BE2C (cell line): ENCODE results near the gene SLC66A2.

Source experiments
- DNase-seq: peaks from one replicate; pipeline ENCODE4 v3.0.0-alpha.2; 2020
- H3K27me3 ChIP-seq: fragments of 250-450 bp; sonication (Bioruptor Pico); 2 replicates; pipeline ENCODE4 v1.5.1; 2020; ENCODE audit warnings: mild to moderate bottlenecking
- H3K36me3 ChIP-seq: fragments of 250-450 bp; sonication (Bioruptor Pico); 2 replicates; pipeline ENCODE4 v1.5.1; 2020; ENCODE audit warnings: mild to moderate bottlenecking
- H3K4me1 ChIP-seq: fragments of 250-450 bp; sonication (Bioruptor Pico); 2 replicates; pipeline ENCODE4 v1.5.1; 2020
- H3K4me3 ChIP-seq: 2 replicates; pipeline ENCODE4 v1.5.1; 2011; ENCODE audit warnings: low read depth, low read length
- H3K9me3 ChIP-seq: fragments of 250-450 bp; sonication (Bioruptor Pico); 2 replicates; pipeline ENCODE4 v1.5.1; 2020
- TF ChIP-seq, protein P1 (sequence below): IDR thresholded peaks from 2 replicates; pipeline ENCODE4 v1.5.1; 2012; ENCODE audit warnings: mild to moderate bottlenecking, low read depth, low read length

The SLC66A2 gene

DNA sequence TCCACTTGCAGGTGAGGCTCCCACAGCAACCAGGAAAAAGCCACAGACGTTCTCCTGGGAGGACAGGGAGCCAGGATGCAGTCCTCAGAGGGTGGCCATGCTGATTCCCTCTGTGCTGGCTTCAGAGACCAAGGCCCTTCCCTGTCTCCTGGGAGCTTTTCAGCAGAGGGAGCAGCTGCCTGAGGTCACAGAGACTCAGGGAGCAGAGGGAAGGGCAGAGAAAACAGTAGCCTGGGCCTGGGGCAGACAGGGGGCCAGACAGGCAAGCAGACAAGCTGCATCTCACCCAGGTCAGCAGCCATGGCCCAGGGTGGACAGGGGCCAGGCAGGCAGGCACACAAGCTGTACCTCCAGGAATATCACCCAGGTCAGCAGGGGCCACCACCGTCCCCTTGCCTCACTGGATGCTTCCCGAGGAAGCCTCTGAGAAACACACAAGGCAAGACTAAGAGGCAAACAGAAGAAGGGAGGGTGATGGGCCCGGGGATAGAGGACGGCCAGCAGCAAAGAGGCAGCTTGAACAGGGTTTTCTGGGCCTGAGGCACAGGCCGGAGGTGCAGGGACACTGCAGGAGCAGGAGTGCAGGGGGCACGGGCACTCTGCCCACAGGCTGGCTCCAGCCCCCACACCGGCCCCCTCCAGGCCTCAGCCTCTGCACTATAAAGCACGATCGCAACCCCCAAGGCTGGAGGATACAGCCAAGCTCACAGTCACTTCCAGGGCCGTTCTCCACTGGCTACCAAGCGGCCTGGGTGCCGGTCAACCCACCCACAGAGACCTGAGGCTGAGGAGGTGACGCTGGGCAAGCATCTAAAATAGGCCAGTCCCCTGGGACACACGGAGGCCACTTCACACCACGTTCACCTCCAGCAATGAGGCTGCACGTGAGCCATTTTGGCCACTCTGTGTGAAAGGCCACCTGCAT lies 6.1 kb downstream of the SLC66A2 start:
- no peak for DNase-seq
- no peaks in the 10 kb centered on the region for H3K9me3 ChIP-seq
- TF ChIP-seq, protein P1, sequence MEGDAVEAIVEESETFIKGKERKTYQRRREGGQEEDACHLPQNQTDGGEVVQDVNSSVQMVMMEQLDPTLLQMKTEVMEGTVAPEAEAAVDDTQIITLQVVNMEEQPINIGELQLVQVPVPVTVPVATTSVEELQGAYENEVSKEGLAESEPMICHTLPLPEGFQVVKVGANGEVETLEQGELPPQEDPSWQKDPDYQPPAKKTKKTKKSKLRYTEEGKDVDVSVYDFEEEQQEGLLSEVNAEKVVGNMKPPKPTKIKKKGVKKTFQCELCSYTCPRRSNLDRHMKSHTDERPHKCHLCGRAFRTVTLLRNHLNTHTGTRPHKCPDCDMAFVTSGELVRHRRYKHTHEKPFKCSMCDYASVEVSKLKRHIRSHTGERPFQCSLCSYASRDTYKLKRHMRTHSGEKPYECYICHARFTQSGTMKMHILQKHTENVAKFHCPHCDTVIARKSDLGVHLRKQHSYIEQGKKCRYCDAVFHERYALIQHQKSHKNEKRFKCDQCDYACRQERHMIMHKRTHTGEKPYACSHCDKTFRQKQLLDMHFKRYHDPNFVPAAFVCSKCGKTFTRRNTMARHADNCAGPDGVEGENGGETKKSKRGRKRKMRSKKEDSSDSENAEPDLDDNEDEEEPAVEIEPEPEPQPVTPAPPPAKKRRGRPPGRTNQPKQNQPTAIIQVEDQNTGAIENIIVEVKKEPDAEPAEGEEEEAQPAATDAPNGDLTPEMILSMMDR: no peak
- H3K27me3 ChIP-seq: no peaks in the 10 kb centered on the region
- no peaks in the 10 kb centered on the region for H3K36me3 ChIP-seq
- H3K4me1 ChIP-seq: no peaks in the 10 kb centered on the region
- no peak overlapping the region for H3K4me3 ChIP-seq

- Histone ChIP-seq H3K36me3 (no peaks in the 10 kb centered on the region), H3K27me3 (no peaks in the 10 kb centered on the region), H3K4me1 (no peaks in the 10 kb centered on the region), H3K9me3 (no peaks in the 10 kb centered on the region), H3K4me3 (no peak overlapping the region)
- TF ChIP-seq, protein P1: no peak
- DNase-seq: no peak
Observed at GRCh38 chr18:79944746-79945117, 6.7 kb downstream of the SLC66A2 start.

- no peaks in the 10 kb centered on the region for H3K36me3 ChIP-seq
- no peak overlapping the region for H3K4me3 ChIP-seq
- TF ChIP-seq, protein P1: no peak
- no peaks in the 10 kb centered on the region for H3K27me3 ChIP-seq
- no peaks in the 10 kb centered on the region for H3K4me1 ChIP-seq
- no peak for DNase-seq
- H3K9me3 ChIP-seq: no peaks in the 10 kb centered on the region
Observed at GRCh38 chr18:79944126-79944731, 7.2 kb downstream of the SLC66A2 start.

- TF ChIP-seq, protein P1: no peak
- Histone ChIP-seq H3K27me3 (no peaks in the 10 kb centered on the region), H3K4me1 (no peaks in the 10 kb centered on the region), H3K4me3 (no peak overlapping the region), H3K9me3 (no peaks in the 10 kb centered on the region), H3K36me3 (no peaks in the 10 kb centered on the region)
- DNase-seq: no peak
Observed at GRCh38 chr18:79943608-79944125, 7.8 kb downstream of the SLC66A2 start.

GRCh38 chr18:79942786-79943607 lies 8.5 kb downstream of the SLC66A2 start:
- Histone ChIP-seq H3K9me3 (no peaks in the 10 kb centered on the region), H3K4me1 (no peaks in the 10 kb centered on the region), H3K36me3 (no peaks in the 10 kb centered on the region), H3K4me3 (no peak overlapping the region), H3K27me3 (no peaks in the 10 kb centered on the region)
- no peak for DNase-seq
- TF ChIP-seq, protein P1: no peak
